Adrenal gland (tissue), 12 donors: ENCODE data around the gene INHBE. TPM values are rescaled to one million over a fixed set of nuclear protein-coding genes. Genes with fewer than 3 reads are reported as not detected.
"Not testable (repeated sequence)": the region's sequence is repeated elsewhere in the genome, so short reads cannot be mapped to it uniquely, and the experiment has no call there.

Source experiments
- DNase-seq, 7 donors: peaks; one replicate each; pipeline ENCODE4 v3.0.0-alpha.2; 2019 to 2020
- H3K27ac ChIP-seq, 5 donors: fragments of 200-600 bp; sonication (generic) in 4 of 5; 1 replicate in 3 of 5; 2 replicates in 2 of 5; pipeline versions ENCODE4 v1.5.1 to v1.8.0; 2016 to 2020; ENCODE audit warnings: mild to moderate bottlenecking in 1 of 5
- H3K27me3 ChIP-seq: fragments of 200-600 bp; 2 replicates; pipeline ENCODE4 v1.8.0; 2021
- H3K36me3 ChIP-seq, 2 donors: fragments of 200-600 bp; replicated peaks in 1 of 2; 1 replicate in 1 of 2; 2 replicates in 1 of 2; pipeline versions ENCODE4 v1.5.1 to v1.8.0; 2018 to 2022
- H3K4me1 ChIP-seq, 2 donors: fragments of 200-600 bp; replicated peaks in 1 of 2; 1 replicate in 1 of 2; 2 replicates in 1 of 2; pipeline versions ENCODE4 v1.5.1 to v1.8.0; 2018 to 2021
- H3K4me3 ChIP-seq, 4 donors: fragments of 200-600 bp; sonication (generic) in 3 of 4; one replicate each; pipeline ENCODE4 v1.5.1; 2016 to 2018
- H3K9me3 ChIP-seq, 3 donors: fragments of 200-600 bp; sonication (generic) in 1 of 3; replicated peaks in 1 of 3; 1 replicate in 2 of 3; 2 replicates in 1 of 3; pipeline versions ENCODE4 v1.5.1 to v1.8.0; 2016 to 2021
- POLR2A ChIP-seq, 2 donors: fragments of 450-650 bp; IDR thresholded peaks; one replicate each; pipeline ENCODE4 v1.6.1; 2017; ENCODE audit warnings: antibody characterized with exemption in 2 of 2, mild to moderate bottlenecking in 2 of 2, moderate library complexity in 1 of 2
- WGBS, 4 donors: extraction: QIAGEN DNeasy Blood & Tissue Kit in 2 of 4; methylation state at CpG; one replicate each; pipeline versions ENCODE4 v1.1.5 to v1.1.7; 2013 to 2017; 5-methylcytosine and 5-hydroxymethylcytosine counted together
- intact Hi-C, 2 donors: fragments of 100-400 bp; cut with DNase I; formaldehyde crosslinking; loops; one replicate each; pipeline versions ENCODE4 v1.14.1 to v1.15.0; 2022 to 2023
- polyA plus RNA-seq, 3 donors: library from polyadenylated mRNA; stranded (reverse); fragments of 200-250 nt in 2 of 3; fragments of 350-450 nt in 1 of 3; fragmentation: Illumina TruSeq in 1 of 3; extraction: RNeasy Lipid Tissue Mini Kit (QIAGEN cat#74804) in 1 of 3; gene quantifications; one replicate each; pipeline ENCODE4 v1.2.3, GENCODE V29; 2013 to 2014
- total RNA-seq, 9 donors: library from RNA; depleted of rRNA in 4 of 9; stranded (reverse); fragments of >200 nt in 4 of 9; fragments of 120-200 nt in 1 of 9; fragmentation: NEBNext Ultra II Directional in 1 of 9; extraction: Animal tissue kit (Norgen Biotek cat#: 25700) in 1 of 9; gene quantifications; one replicate each; pipeline versions ENCODE4 v1.1.0 to v1.2.4, GENCODE V29; 2013 to 2023
- TF ChIP-seq, protein P1 (sequence below), 6 experiments: fragments of 450-650 bp in 4 of 6; fragments of 200-600 bp in 2 of 6; sonication (generic) in 1 of 6; IDR thresholded peaks; 1 replicate in 5 of 6; 2 replicates in 1 of 6; pipeline versions ENCODE4 v1.5.1 to v1.8.0; 2016 to 2021; ENCODE audit warnings: antibody characterized with exemption in 6 of 6, mild to moderate bottlenecking in 2 of 6, moderate library complexity in 1 of 6
- donor health status: healthy with polysubstance abuse.
- donor health status: Bipolar disorder and iron deficiency.
- donor health status: DM: yes; HTN: yes; CAD: no.
- donor health status: DM: no; HTN: no; CAD: no.
- donor health status: DM: no; HTN: no; CAD: no.
- donor health status: DM: yes; HTN: yes; CAD: no.

The INHBE gene
- total and polyA plus RNA-seq, 12 donors: 0.11 TPM; not detected in 11

DNA sequence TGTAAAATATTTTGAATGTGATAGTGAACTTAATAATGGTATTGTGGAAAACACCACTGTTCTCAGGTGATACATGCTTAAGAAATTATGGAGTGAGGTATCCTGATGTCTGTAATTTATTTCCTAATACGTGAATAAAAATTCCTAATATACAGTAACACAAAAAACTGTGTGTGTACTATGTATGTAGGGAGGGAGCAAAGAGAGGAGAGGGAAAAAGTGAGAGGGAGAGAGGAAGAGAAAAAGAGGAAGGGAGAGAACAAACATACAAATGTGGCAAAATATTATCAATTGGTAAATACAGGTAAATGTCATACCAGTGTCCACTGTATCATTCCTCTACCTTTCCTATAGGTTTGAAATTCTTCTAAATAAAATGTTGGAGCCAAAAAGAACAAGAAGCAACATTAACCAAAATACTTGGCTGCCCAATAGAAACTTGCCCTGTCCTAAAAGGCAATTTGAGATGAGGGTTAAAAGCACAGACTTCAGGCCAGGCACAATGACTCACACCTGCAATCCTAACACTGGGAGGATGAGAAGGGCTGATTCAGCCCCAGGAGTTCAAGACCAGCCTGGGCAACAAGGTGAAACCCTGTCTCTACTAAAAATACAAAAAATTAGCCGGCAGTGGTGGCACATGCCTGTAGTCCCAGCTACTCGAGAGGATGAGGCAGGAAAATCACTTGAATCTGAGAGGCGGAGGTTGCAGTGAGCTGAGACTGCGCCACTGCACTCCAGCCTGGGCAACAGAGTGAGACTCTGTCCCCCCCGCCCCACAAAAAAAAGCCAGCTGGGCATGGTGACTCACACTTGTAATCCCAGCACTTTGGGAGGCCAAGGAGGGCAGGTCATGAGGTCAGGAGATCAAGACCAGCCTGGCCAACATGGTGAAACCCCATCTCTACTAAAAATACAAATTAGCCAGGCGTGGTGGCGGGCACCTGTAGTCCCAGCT, 38.8 kb upstream of the INHBE start:
- TF ChIP-seq POLR2A (IDR thresholded peaks at IDR 0.05): no peak
- TF ChIP-seq, protein P1, sequence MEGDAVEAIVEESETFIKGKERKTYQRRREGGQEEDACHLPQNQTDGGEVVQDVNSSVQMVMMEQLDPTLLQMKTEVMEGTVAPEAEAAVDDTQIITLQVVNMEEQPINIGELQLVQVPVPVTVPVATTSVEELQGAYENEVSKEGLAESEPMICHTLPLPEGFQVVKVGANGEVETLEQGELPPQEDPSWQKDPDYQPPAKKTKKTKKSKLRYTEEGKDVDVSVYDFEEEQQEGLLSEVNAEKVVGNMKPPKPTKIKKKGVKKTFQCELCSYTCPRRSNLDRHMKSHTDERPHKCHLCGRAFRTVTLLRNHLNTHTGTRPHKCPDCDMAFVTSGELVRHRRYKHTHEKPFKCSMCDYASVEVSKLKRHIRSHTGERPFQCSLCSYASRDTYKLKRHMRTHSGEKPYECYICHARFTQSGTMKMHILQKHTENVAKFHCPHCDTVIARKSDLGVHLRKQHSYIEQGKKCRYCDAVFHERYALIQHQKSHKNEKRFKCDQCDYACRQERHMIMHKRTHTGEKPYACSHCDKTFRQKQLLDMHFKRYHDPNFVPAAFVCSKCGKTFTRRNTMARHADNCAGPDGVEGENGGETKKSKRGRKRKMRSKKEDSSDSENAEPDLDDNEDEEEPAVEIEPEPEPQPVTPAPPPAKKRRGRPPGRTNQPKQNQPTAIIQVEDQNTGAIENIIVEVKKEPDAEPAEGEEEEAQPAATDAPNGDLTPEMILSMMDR (IDR thresholded peaks at IDR 0.05): no peak
- Histone ChIP-seq H3K27ac (peak overlapping the region in 2 of 5 donors; percentile 35 to 44), H3K4me3 (no peak overlapping the region), H3K27me3 (no peaks in the 10 kb centered on the region), H3K36me3 (no peaks in the 10 kb centered on the region), H3K4me1 (peaks cover 6 to 38% of the 10 kb centered on the region in 2 donors), H3K9me3 (no peaks in the 10 kb centered on the region)
- 74 to 87% (median 80%) methylated on average over 7 to 8 of the region's 8 CpGs for WGBS, 4 donors
- DNase-seq: peak in 3 of 7 donors; percentile 6 to 30 (median 26)
- intact Hi-C loops: no loop called here

DNA sequence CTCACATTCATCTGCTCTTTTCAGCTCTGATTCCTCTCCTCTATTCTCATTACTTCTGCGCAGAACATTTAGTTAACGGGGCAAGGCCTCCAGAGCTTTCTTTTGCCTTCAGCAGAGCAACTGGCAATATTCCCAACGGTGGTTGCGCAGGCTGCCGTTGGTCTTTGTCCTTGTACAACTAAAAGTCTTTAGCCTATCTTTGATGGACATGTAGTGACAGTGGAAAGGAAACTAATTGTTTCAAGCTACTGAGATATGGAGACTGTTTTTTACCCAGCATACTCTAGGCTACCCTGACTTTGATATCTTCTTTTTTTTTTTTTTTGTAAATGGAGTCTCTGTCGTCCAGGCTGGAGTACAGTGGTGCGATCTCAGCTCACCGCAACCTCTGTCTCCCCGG, 36.9 kb upstream of the INHBE start:
- no peaks in the 10 kb centered on the region for H3K9me3 ChIP-seq
- peak; percentile 74 to 90 (median 79) for DNase-seq
- peaks cover 6 to 38% of the 10 kb centered on the region in 2 donors for H3K4me1 ChIP-seq
- TF ChIP-seq, protein P1 (IDR thresholded peaks at IDR 0.05): no peak
- no peak for TF ChIP-seq POLR2A (IDR thresholded peaks at IDR 0.05)
- no peak overlapping the region for H3K4me3 ChIP-seq
- H3K27me3 ChIP-seq: no peaks in the 10 kb centered on the region
- peak overlapping the region; percentile 0 to 77 (median 53) for H3K27ac ChIP-seq
- intact Hi-C loops: no loop called here
- WGBS, 4 donors: 53 to 62% (median 58%) methylated on average over 9 of the region's 9 CpGs
- no peaks in the 10 kb centered on the region for H3K36me3 ChIP-seq

DNA sequence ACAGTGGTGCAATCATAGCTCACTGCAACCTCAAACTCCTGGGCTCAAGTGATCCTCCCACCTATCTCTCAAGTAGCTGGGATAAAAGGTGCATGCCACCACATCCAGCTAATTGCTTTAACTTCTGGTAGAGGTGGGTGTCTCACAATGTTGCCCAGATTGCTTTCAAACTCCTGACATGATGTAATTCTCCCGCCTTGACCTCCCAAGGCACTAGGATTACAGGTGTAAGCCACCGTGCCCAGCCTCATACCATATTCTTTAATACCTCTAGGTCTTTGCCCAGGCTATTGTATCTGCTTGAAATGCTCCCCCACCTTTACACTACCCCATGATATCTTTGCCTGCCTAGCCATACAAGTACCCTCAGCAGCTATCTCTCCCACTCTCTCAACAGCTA, 35.6 kb upstream of the INHBE start:
- WGBS, 4 donors: 94 to 100% (median 97%) methylated on average over 2 of the region's 2 CpGs
- Histone ChIP-seq H3K9me3 (no peaks in the 10 kb centered on the region), H3K27ac (no peak overlapping the region), H3K4me3 (no peak overlapping the region), H3K27me3 (no peaks in the 10 kb centered on the region), H3K4me1 (peaks cover 6 to 38% of the 10 kb centered on the region in 2 donors), H3K36me3 (no peaks in the 10 kb centered on the region)
- intact Hi-C loops: no loop called here
- TF ChIP-seq, protein P1 (IDR thresholded peaks at IDR 0.05): no peak
- TF ChIP-seq POLR2A (IDR thresholded peaks at IDR 0.05): no peak
- DNase-seq: no peak

DNA sequence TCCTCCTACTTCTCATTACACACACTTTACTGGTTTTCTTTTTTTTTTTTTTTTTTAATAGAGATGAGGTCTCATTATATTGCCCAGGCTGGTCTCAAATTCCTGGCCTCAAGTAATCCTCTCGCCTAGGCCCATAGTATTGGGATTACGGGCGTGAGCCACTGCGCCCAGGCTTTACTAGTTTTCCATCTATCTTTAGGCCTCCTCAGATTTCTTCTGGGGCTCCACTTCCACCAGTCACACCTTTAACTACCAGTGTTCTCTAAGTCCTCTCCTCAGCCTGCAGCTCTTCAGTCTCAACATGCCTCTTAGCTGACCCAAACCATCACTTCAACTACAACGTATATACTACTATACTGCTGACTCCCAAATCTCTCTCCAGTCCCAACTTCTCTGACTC, 34.6 kb upstream of the INHBE start:
- intact Hi-C loops: no loop called here

DNA sequence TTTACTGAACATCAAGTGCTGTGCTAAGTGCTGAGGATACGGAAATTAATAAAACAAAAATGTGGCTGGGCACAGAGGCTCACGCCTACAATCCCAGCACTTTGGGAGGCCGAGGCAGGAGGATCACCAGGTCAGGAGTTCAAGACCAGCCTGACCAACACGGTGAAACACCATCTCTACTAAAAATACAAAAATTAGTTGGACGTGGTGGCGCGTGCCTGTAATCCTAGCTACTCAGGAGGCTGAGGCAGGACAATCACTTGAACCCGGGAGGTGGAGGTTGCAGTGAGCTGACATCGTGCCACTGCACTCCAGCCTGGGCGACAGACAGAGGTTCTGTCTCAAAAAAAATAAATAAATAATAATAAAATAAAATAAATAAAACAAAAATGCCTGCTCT, 28.2 kb upstream of the INHBE start:
- intact Hi-C loops, H3K36me3 ChIP-seq, H3K9me3 ChIP-seq, H3K27ac ChIP-seq, H3K27me3 ChIP-seq, H3K4me3 ChIP-seq, H3K4me1 ChIP-seq: not testable (repeated sequence)
- peak in 1 of 7 donors; percentile 23 for DNase-seq
- WGBS, 4 donors: 88 to 93% (median 92%) methylated on average over 10 of the region's 10 CpGs

More for the DNA sequence above, 34.6 kb upstream of the INHBE start:
- Histone ChIP-seq H3K36me3 (no peaks in the 10 kb centered on the region), H3K4me1 (peaks cover 6 to 30% of the 10 kb centered on the region in 2 donors), H3K9me3 (no peaks in the 10 kb centered on the region), H3K27ac (no peak overlapping the region), H3K4me3 (no peak overlapping the region), H3K27me3 (no peaks in the 10 kb centered on the region)
- whole genome bisulfite sequencing, 4 donors: 95 to 99% (median 97%) methylated on average over 5 of the region's 5 CpGs
- no peak for DNase-seq
- no peak for TF ChIP-seq POLR2A (IDR thresholded peaks at IDR 0.05)
- TF ChIP-seq, protein P1 (IDR thresholded peaks at IDR 0.05): no peak
